ENCODE results near the gene HK1. TPM values are rescaled to one million over a fixed set of nuclear protein-coding genes. Genes with fewer than 3 reads are reported as not detected.

HK1 gene
- total and polyA plus RNA-seq, 2 of the 4 experiments (the other 2 are of a cell fraction): 53.7 to 90.5 TPM

GRCh38 chr10:69346776-69347175 lies 68.5 kb downstream of the HK1 start:
- in situ Hi-C loops (cut with MboI; ENCODE audit: low sequenced_read_pairs): no loop called here
- H3K27me3 ChIP-seq (ENCODE audit: control insufficient read depth, insufficient read depth, low read length): no peaks in the 10 kb centered on the region
- no peak overlapping the region for H4K5ac ChIP-seq (ENCODE audit: low read depth, low read length)
- no peak overlapping the region for H2BK5ac ChIP-seq (ENCODE audit: low read depth, low read length, poor library complexity, severe bottlenecking)
- DNase-seq (no peak), ATAC-seq (ENCODE audit: low read depth) (no peak)
- no peak overlapping the region for H3K56ac ChIP-seq (ENCODE audit: extremely low read depth, insufficient read depth, low read length)
- H3K27ac ChIP-seq (ENCODE audit: insufficient read depth, low read length): no peak overlapping the region
- H2BK20ac ChIP-seq (ENCODE audit: low read depth, low read length): no peak overlapping the region
- no peak for TF ChIP-seq RCOR1 (IDR thresholded peaks at IDR 0.05; ENCODE audit: insufficient replicate concordance, low read length)
- no peak for TF ChIP-seq FOS (IDR thresholded peaks at IDR 0.05; ENCODE audit: low read depth, low read length)
- TF ChIP-seq SMC3 (IDR thresholded peaks at IDR 0.05; ENCODE audit: low read depth, low read length): no peak
- no peak for TF ChIP-seq NFE2L2 (IDR thresholded peaks at IDR 0.05; ENCODE audit: low read depth, low read length)
- TF ChIP-seq RAD21 (IDR thresholded peaks at IDR 0.05; ENCODE audit: low read length): no peak
- no peak for TF ChIP-seq BHLHE40 (IDR thresholded peaks at IDR 0.05; ENCODE audit: low read depth, low read length)
- TF ChIP-seq MAZ (IDR thresholded peaks at IDR 0.05; ENCODE audit: borderline replicate concordance, low read depth, low read length): no peak
- no peak for TF ChIP-seq MAFK (IDR thresholded peaks at IDR 0.05; ENCODE audit: low read depth, low read length)
- TF ChIP-seq, protein P1, sequence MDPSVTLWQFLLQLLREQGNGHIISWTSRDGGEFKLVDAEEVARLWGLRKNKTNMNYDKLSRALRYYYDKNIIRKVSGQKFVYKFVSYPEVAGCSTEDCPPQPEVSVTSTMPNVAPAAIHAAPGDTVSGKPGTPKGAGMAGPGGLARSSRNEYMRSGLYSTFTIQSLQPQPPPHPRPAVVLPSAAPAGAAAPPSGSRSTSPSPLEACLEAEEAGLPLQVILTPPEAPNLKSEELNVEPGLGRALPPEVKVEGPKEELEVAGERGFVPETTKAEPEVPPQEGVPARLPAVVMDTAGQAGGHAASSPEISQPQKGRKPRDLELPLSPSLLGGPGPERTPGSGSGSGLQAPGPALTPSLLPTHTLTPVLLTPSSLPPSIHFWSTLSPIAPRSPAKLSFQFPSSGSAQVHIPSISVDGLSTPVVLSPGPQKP (IDR thresholded peaks at IDR 0.05; ENCODE audit: borderline replicate concordance, low read depth, low read length): no peak
- TF ChIP-seq CTCF (conservative IDR thresholded peaks at IDR 0.05; ENCODE audit: low read depth, low read length): no peak
- no peak for TF ChIP-seq RFX5 (IDR thresholded peaks at IDR 0.05; ENCODE audit: low read depth, low read length)
- TF ChIP-seq, protein P2, sequence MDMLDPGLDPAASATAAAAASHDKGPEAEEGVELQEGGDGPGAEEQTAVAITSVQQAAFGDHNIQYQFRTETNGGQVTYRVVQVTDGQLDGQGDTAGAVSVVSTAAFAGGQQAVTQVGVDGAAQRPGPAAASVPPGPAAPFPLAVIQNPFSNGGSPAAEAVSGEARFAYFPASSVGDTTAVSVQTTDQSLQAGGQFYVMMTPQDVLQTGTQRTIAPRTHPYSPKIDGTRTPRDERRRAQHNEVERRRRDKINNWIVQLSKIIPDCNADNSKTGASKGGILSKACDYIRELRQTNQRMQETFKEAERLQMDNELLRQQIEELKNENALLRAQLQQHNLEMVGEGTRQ (IDR thresholded peaks at IDR 0.05; ENCODE audit: low read depth, low read length): no peak
- TF ChIP-seq CEBPB (IDR thresholded peaks at IDR 0.05; ENCODE audit: low read depth, low read length): no peak
- H3K18ac ChIP-seq (ENCODE audit: low read depth, low read length): no peak overlapping the region
- no peak overlapping the region for H3K23ac ChIP-seq (ENCODE audit: low read depth, low read length)
- H3K9me3 ChIP-seq (ENCODE audit: control insufficient read depth, insufficient read depth, low read length): no peaks in the 10 kb centered on the region
- no peak overlapping the region for H3K4me3 ChIP-seq (ENCODE audit: insufficient read depth, low read depth, low read length)
- peaks cover 31% of the 10 kb centered on the region for H3K9me1 ChIP-seq (ENCODE audit: insufficient read depth, low read length)
- H3K4me1 ChIP-seq (ENCODE audit: control insufficient read depth, insufficient read depth, low read length): peaks cover 9% of the 10 kb centered on the region
- H2AK5ac ChIP-seq (ENCODE audit: low read depth, low read length): no peak overlapping the region
- H3K79me1 ChIP-seq (ENCODE audit: low read depth in 1 of 2, low read length in 2 of 2): peaks cover 43 to 84% of the 10 kb centered on the region in 2 experiments
- H3K36me3 ChIP-seq (ENCODE audit: control insufficient read depth, insufficient read depth, low read length): peaks cover 20% of the 10 kb centered on the region
- no TSS peak for BruUV-seq (replicated peaks)
- CTCF ChIA-PET: no interaction called here
- H2BK15ac ChIP-seq (ENCODE audit: low read depth, low read length): no peak overlapping the region
- no peak overlapping the region for H3K4ac ChIP-seq (ENCODE audit: low read depth, low read length)
- no peak overlapping the region for H3K14ac ChIP-seq (replicated peaks; ENCODE audit: low read depth, low read length)
- intact Hi-C loops (cut with micrococcal nuclease): no loop called here
- H4K8ac ChIP-seq (ENCODE audit: low read depth in 2 of 2, low read length in 2 of 2): no peak overlapping the region
- no peak overlapping the region for H2AFZ ChIP-seq (replicated peaks; ENCODE audit: low read length, poor library complexity)
- H2AK9ac ChIP-seq (replicated peaks; ENCODE audit: low read depth, low read length, poor library complexity): no peak overlapping the region
- H4K91ac ChIP-seq (ENCODE audit: insufficient read depth, low read depth, low read length): no peak overlapping the region
- H4K20me1 ChIP-seq (ENCODE audit: insufficient read depth, low read length): peaks cover 24% of the 10 kb centered on the region
- POLR2A ChIA-PET (ENCODE audit: unreplicated experiment): no interaction called here
- no peak overlapping the region for H2BK120ac ChIP-seq (ENCODE audit: low read depth, low read length)
- no peak overlapping the region for H3K9ac ChIP-seq (ENCODE audit: low read depth, low read length)
- WGBS, 2 experiments (ENCODE audit: extremely low coverage in 2 of 2, insufficient read length in 1 of 2): no CpG with 5 or more reads among the region's 5 CpGs
- H3K4me2 ChIP-seq (ENCODE audit: low read depth, low read length): no peak overlapping the region
- dilution Hi-C loops (cut with HindIII; ENCODE audit: low sequenced_read_pairs, unreplicated experiment): no loop called here
